Choroid plexus epithelial cell (primary cell): ENCODE measurements around the gene HOXA10.

Source experiments
- DNase-seq: peaks from one replicate; pipeline ENCODE4 v3.0.0-alpha.2; 2010; ENCODE audit warnings: low read depth
- H3K4me3 ChIP-seq: 2 replicates; pipeline ENCODE4 v1.5.1; 2011; ENCODE audit warnings: low read depth, mild to moderate bottlenecking, control low read depth, low read length, moderate library complexity
- TF ChIP-seq, protein P1 (sequence below): conservative IDR thresholded peaks from 2 replicates; pipeline ENCODE4 v1.5.1; 2011; ENCODE audit warnings: low read depth, mild to moderate bottlenecking, control low read depth, inconsistent platforms, low read length, moderate library complexity

HOXA10 gene

DNA sequence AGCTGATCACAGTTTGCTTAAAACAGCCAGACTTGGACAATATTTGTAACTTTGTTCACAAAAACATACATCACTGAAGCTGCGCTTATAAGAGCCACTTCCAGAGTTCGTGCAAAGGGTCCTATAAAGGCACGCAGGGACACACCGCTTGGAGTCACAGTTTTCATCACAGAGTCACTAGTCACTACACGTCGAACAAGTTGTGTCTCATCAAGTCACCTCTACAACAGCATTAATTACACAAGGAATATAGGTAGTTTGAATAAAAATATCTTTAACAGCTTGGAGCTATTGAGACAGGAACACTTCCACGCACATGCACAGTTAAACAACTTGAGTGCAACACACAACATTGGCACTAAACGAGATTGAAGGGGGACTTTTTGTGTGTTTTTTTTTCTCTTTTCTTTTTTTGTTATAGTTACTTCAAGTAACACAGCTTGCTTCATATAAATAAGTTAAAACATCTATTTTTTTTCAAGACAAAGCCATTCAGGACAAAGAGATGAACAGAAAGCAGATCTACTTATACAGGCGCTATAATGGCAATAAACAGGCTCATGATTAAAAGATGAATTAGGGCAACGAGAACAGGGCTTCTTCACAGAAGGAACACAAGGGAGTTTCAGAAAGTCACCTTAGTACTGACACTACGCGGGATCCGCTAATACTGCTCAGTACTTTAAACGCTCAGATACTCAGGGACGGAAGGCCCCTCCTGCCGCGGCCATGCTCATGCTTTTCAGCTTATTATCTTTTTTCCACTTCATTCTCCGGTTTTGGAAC, 32.8 kb downstream of the HOXA10 start:
- TF ChIP-seq, protein P1, sequence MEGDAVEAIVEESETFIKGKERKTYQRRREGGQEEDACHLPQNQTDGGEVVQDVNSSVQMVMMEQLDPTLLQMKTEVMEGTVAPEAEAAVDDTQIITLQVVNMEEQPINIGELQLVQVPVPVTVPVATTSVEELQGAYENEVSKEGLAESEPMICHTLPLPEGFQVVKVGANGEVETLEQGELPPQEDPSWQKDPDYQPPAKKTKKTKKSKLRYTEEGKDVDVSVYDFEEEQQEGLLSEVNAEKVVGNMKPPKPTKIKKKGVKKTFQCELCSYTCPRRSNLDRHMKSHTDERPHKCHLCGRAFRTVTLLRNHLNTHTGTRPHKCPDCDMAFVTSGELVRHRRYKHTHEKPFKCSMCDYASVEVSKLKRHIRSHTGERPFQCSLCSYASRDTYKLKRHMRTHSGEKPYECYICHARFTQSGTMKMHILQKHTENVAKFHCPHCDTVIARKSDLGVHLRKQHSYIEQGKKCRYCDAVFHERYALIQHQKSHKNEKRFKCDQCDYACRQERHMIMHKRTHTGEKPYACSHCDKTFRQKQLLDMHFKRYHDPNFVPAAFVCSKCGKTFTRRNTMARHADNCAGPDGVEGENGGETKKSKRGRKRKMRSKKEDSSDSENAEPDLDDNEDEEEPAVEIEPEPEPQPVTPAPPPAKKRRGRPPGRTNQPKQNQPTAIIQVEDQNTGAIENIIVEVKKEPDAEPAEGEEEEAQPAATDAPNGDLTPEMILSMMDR, result no peak
- no peak for DNase-seq
- no peak overlapping the region for H3K4me3 ChIP-seq

DNA sequence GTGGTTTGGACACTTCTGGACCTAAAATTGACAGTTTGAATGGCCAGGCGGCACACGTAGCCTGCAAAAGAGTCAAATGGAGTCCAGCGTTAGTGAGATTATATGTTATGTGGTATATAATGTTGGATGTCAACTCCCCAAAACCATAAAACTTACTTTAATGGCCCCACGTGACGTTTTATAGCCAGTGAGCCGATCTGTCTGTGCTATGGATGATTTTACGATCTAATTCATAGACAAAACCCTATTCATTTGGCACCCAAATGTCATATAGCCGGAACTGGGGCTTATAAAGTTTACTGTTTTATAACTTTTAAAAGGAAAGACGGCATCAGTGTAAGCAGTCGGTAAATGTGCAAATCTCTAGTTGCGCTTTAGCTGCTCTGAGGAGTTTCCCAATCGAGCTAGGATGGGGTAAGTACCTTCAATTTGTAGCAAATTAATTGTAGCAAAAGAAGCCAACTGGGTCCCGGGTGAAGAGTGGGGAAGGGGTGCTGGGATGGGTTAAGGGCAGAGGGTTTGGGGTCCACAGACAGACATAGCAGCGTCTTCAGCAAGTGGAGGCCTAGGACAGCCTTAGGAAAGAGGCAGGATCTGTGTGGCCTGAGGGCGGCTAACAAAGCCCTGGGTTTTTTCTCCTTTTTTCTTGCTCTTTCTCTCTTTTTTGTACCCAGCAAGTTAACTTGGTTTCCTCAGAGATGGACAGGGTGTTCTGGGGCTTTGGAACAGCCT, 33.8 kb downstream of the HOXA10 start:
- DNase-seq, result no peak
- no peak overlapping the region for H3K4me3 ChIP-seq

DNA sequence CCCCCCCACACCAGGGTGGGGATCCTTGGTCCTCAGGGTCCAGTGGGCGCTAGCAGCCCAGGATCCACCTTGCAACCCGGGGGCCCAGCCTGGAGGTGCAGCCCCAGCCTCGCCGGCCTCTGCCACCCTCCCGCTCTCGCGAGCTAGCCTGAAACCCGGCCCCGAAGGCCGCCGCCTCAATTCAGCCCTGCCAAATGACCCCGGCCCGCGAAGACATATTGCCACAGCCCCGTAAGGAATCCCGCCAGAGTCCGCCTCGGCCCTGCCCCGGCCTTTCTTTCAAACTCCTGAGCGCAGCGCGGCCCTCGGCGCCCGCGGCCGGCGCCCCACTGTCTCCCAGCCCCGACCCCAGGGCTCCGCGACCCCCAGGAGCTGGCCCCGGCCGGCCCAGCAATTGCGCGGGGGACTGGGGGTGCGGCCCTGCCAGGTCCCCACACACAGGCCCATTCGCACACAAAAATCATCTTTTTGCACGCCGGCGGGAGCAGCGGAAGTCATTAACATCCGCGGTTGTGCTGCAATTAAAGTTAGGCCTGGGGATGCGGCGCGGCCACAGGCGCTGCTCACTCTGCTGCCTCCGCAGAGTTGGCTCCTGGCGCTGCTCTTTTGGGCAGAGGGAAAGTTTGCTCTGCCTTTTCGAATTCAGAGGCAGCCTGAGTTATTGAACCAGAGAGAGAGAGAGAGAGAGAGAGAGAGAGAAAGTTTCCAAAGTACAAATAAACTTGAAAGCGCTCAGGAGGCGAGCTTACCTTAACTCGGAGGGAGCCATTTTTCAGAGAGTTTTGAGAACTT, 34.6 kb downstream of the HOXA10 start:
- H3K4me3 ChIP-seq, result no peak overlapping the region
- TF ChIP-seq, protein P1, result no peak
- no peak for DNase-seq

More for the DNA sequence above, 33.8 kb downstream of the HOXA10 start:
- TF ChIP-seq, protein P1, result no peak

DNA sequence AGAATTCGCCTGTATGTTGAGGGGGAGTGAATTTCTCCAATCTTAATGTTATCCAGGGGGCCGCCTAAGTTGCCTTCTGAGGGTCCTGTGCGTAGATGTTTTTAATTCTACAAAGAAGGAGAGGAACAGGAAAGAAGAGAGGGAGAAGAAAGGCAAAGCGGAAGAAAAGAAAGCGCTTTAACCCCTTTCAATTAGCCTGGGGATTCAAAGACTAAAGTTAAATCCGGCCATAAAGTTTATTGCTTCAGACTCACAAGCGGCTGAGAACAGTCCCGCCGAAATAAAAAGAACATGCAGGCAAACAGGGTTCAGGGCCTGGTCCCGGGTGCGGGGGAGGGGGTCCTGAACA, 35.2 kb downstream of the HOXA10 start:
- TF ChIP-seq, protein P1, result no peak
- DNase-seq, result no peak
- no peak overlapping the region for H3K4me3 ChIP-seq

DNA sequence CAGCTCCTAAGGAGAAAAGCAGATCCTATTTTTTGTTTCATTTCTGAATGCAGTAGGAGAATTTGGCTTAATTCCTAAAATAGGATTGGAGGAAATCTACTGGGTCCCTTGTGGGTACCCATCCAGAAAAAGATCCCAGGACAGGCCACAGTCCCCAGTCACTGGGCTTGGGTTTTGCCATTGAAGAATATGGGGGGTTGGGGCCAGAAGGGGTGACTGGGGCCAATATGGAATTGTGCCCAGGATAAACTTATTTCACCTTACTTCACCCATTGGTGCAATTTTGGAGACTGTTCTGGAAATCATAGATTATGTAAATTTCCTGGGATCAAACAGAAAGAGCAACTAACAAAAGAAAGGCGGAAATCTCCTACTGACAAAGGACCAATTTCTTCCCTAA, 35.6 kb downstream of the HOXA10 start:
- no peak overlapping the region for H3K4me3 ChIP-seq
- no peak for DNase-seq
- TF ChIP-seq, protein P1, result no peak

DNA sequence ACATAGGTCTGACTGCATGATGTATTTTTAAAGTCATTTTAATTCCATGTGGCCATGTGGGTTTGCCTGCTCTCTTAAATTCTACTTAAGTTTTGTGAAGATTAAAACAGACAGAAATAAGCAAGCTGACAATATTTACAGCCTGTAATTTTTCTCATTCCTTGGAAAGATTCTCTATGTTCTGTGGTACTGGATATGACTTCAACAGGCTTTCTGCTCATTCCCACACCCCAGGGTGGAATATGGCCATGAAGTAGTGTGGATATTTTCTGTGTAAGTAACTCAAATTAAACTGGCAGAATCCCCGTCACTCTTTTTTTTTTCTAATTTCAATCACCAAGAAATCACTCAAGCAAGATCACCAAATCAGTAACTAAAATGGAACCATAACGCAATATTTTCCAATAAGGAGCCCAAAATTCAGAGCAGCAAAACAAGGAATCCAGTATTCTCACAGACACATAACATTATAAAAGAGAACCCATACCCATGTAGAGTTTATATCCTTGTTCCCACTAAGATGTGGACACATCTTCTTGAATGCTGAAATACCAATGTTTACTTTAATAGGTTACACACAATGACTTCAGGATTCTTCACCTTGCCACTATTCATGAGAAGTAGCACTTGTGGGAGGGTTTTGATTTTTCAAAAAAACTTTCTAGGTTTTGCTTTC, 36.3 kb downstream of the HOXA10 start:
- no peak for DNase-seq
- H3K4me3 ChIP-seq, result no peak overlapping the region
- TF ChIP-seq, protein P1, result no peak
